CD4-positive, CD25-positive, alpha-beta regulatory T cell (primary cell): Measurements from ENCODE around the gene SLPI. TPM values are rescaled to one million over a fixed set of nuclear protein-coding genes. Genes with fewer than 3 reads are reported as not detected.

Experiments
- ATAC-seq, 2 donors: fragments of 150-1000 bp; cut with Tn5 transposase; one replicate each; pipeline ENCODE4 v1.10.0; 2021; ENCODE audit warnings: low read depth in 2 of 2, moderate number of reproducible peaks in 2 of 2, moderate library complexity in 1 of 2
- DNase-seq, 3 donors: peaks; one replicate each; pipeline versions ENCODE4 v3.0.0 to v3.0.0-alpha.2; 2012 to 2022; ENCODE audit warnings: mixed read lengths in 1 of 3
- H3K27ac ChIP-seq: one replicate; pipeline ENCODE4 v1.7.0; 2013; ENCODE audit warnings: mild to moderate bottlenecking, low read length; ENCODE audit not compliant: insufficient read depth, poor library complexity, severe bottlenecking
- H3K27me3 ChIP-seq: one replicate; pipeline ENCODE4 v1.7.0; 2013; ENCODE audit warnings: low read length; ENCODE audit not compliant: control insufficient read depth, insufficient read depth
- H3K36me3 ChIP-seq: one replicate; pipeline ENCODE4 v1.7.0; 2013; ENCODE audit warnings: mild to moderate bottlenecking, low read length, moderate library complexity; ENCODE audit not compliant: control insufficient read depth, insufficient read depth
- H3K4me1 ChIP-seq: 2 replicates; pipeline ENCODE4 v1.7.0; 2013; ENCODE audit warnings: mild to moderate bottlenecking, low read length; ENCODE audit not compliant: insufficient read depth, control insufficient read depth, poor library complexity, severe bottlenecking
- H3K4me3 ChIP-seq: one replicate; pipeline ENCODE4 v1.7.0; 2013; ENCODE audit warnings: low read depth, mild to moderate bottlenecking, low read length, moderate library complexity
- H3K9me3 ChIP-seq, 2 experiments: 1 replicate in 1 of 2; 2 replicates in 1 of 2; pipeline ENCODE4 v1.7.0; 2013; ENCODE audit warnings: low read length in 2 of 2, mild to moderate bottlenecking in 1 of 2, moderate library complexity in 1 of 2; ENCODE audit not compliant: control insufficient read depth in 2 of 2
- H3K27ac Mint-ChIP-seq, 3 donors: one replicate each; pipeline ENCODE4 v1.8.0; 2020 to 2022; ENCODE audit warnings: mild to moderate bottlenecking in 3 of 3, mixed read lengths in 3 of 3, moderate library complexity in 2 of 3
- H3K27me3 Mint-ChIP-seq: one replicate; pipeline ENCODE4 v1.8.0; 2022; ENCODE audit warnings: mild to moderate bottlenecking, mixed read lengths
- H3K36me3 Mint-ChIP-seq: one replicate; pipeline ENCODE4 v1.8.0; 2020; ENCODE audit warnings: mixed read lengths
- H3K4me1 Mint-ChIP-seq, 4 donors: one replicate each; pipeline ENCODE4 v1.8.0; 2020 to 2022; ENCODE audit warnings: mixed read lengths in 4 of 4, mild to moderate bottlenecking in 1 of 4
- H3K4me3 Mint-ChIP-seq, 4 donors: one replicate each; pipeline ENCODE4 v1.8.0; 2020 to 2022; ENCODE audit warnings: mild to moderate bottlenecking in 4 of 4, mixed read lengths in 4 of 4, moderate library complexity in 3 of 4
- H3K9me3 Mint-ChIP-seq, 7 donors: one replicate each; pipeline ENCODE4 v1.8.0; 2020 to 2022; ENCODE audit warnings: mixed read lengths in 7 of 7, mild to moderate bottlenecking in 3 of 7, moderate library complexity in 2 of 7
- polyA plus RNA-seq, 4 donors: library from polyadenylated mRNA; unstranded; fragments of 300-500 nt; fragmentation: Illumina TruSeq; gene quantifications; one replicate each; pipeline ENCODE4 v1.2.3, GENCODE V29; 2021
- total RNA-seq: library from RNA; stranded (reverse); gene quantifications from one replicate; pipeline ENCODE4 v1.2.3, GENCODE V29; 2022

Gene SLPI
- total and polyA plus RNA-seq, 5 donors from 2014 or later, result not detected

GRCh38 chr20:45268531-45268930, 14.2 kb upstream of the SLPI start:
- H3K4me1 ChIP-seq, result no peaks in the 10 kb centered on the region
- no peak overlapping the region for H3K4me3 ChIP-seq
- Mint-ChIP-seq H3K9me3 (peaks cover 0 to 1% (median 0%) of the 10 kb centered on the region in 7 donors), H3K27me3 (peaks cover 32% of the 10 kb centered on the region), H3K4me1 (no peaks in the 10 kb centered on the region), H3K27ac (no peak overlapping the region), H3K4me3 (no peak overlapping the region), H3K36me3 (no peaks in the 10 kb centered on the region)
- DNase-seq, result no peak
- H3K27ac ChIP-seq, result no peak overlapping the region
- H3K27me3 ChIP-seq, result peaks cover 7% of the 10 kb centered on the region
- ATAC-seq, result no peak
- no peaks in the 10 kb centered on the region for H3K36me3 ChIP-seq
- no peaks in the 10 kb centered on the region for H3K9me3 ChIP-seq

GRCh38 chr20:45266977-45267376, 12.6 kb upstream of the SLPI start:
- Histone ChIP-seq H3K27ac (no peak overlapping the region), H3K9me3 (no peaks in the 10 kb centered on the region), H3K4me3 (no peak overlapping the region), H3K27me3 (peaks cover 9% of the 10 kb centered on the region), H3K4me1 (no peaks in the 10 kb centered on the region), H3K36me3 (no peaks in the 10 kb centered on the region)
- H3K4me1 Mint-ChIP-seq, result no peaks in the 10 kb centered on the region
- no peak overlapping the region for H3K4me3 Mint-ChIP-seq
- peaks cover 28% of the 10 kb centered on the region for H3K27me3 Mint-ChIP-seq
- no peak overlapping the region for H3K27ac Mint-ChIP-seq
- DNase-seq, result no peak
- peaks cover 0 to 1% (median 0%) of the 10 kb centered on the region in 7 donors for H3K9me3 Mint-ChIP-seq
- no peak for ATAC-seq
- H3K36me3 Mint-ChIP-seq, result no peaks in the 10 kb centered on the region

- Mint-ChIP-seq H3K9me3 (peaks cover 0 to 1% (median 0%) of the 10 kb centered on the region in 7 donors), H3K4me1 (no peaks in the 10 kb centered on the region), H3K4me3 (no peak overlapping the region), H3K27ac (no peak overlapping the region), H3K27me3 (peaks cover 15% of the 10 kb centered on the region), H3K36me3 (no peaks in the 10 kb centered on the region)
- no peak for DNase-seq
- Histone ChIP-seq H3K27ac (no peak overlapping the region), H3K9me3 (no peaks in the 10 kb centered on the region), H3K36me3 (no peaks in the 10 kb centered on the region), H3K27me3 (peaks cover 22% of the 10 kb centered on the region), H3K4me1 (no peaks in the 10 kb centered on the region), H3K4me3 (no peak overlapping the region)
- ATAC-seq, result no peak
These were observed 9.3 kb upstream of the SLPI start for GRCh38 chr20:45263556-45264266.

- Mint-ChIP-seq H3K36me3 (no peaks in the 10 kb centered on the region), H3K27ac (no peak overlapping the region), H3K4me1 (no peaks in the 10 kb centered on the region), H3K4me3 (no peak overlapping the region), H3K9me3 (no peaks in the 10 kb centered on the region), H3K27me3 (peaks cover 27% of the 10 kb centered on the region)
- H3K9me3 ChIP-seq, result no peaks in the 10 kb centered on the region
- H3K27ac ChIP-seq, result no peak overlapping the region
- no peak overlapping the region for H3K4me3 ChIP-seq
- H3K27me3 ChIP-seq, result peaks cover 17% of the 10 kb centered on the region
- no peaks in the 10 kb centered on the region for H3K4me1 ChIP-seq
- H3K36me3 ChIP-seq, result no peaks in the 10 kb centered on the region
- no peak for ATAC-seq
- DNase-seq, result no peak
These were observed 4.3 kb upstream of the SLPI start for GRCh38 chr20:45258664-45259063.

DNA sequence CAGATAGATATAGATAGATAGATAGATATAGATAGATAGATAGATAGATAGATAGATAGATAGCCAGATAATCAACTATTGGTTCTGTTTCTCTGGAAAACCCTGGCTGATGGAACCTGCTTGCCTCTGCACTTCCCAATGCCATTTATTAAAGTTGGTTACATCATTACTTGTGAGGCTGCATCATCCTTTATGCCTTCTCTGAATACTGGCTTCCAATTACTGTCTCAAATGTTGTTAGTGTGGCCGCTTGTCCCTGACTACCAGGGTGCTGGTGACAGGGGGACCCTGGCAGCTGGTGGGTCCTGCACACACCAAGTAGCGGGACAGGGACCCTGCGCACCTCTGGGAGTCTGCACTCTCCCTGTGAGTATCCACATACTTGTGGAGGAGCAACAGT, 3.9 kb upstream of the SLPI start:
- Histone ChIP-seq H3K9me3 (no peaks in the 10 kb centered on the region), H3K36me3 (no peaks in the 10 kb centered on the region), H3K27me3 (peaks cover 17% of the 10 kb centered on the region), H3K4me1 (no peaks in the 10 kb centered on the region), H3K27ac (no peak overlapping the region), H3K4me3 (no peak overlapping the region)
- DNase-seq (no peak), ATAC-seq (no peak)
- H3K4me1 Mint-ChIP-seq, result no peaks in the 10 kb centered on the region
- H3K9me3 Mint-ChIP-seq, result no peaks in the 10 kb centered on the region
- no peaks in the 10 kb centered on the region for H3K36me3 Mint-ChIP-seq
- peaks cover 31% of the 10 kb centered on the region for H3K27me3 Mint-ChIP-seq
- no peak overlapping the region for H3K27ac Mint-ChIP-seq
- no peak overlapping the region for H3K4me3 Mint-ChIP-seq

DNA sequence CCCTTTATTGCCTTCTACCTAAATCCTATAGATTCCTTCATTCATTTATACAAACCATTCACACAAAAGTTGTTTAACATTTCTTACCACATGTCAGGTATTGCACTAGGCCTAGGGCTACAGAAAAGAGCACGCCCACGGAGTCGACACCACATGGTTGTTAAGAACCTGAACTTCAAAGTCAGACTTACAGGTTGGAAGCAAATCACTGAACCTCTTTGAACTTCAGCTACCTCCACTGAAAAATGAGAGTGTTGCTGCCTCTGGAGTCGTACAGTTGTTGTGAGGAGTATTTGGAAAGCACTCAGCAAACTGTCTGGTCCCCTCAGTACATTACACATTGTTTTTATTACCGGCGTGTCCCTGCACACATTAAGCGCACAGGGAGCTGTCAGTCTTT, 3.3 kb upstream of the SLPI start:
- H3K36me3 Mint-ChIP-seq, result no peaks in the 10 kb centered on the region
- Histone ChIP-seq H3K27me3 (peaks cover 14% of the 10 kb centered on the region), H3K4me1 (no peaks in the 10 kb centered on the region), H3K4me3 (no peak overlapping the region), H3K27ac (no peak overlapping the region), H3K36me3 (no peaks in the 10 kb centered on the region), H3K9me3 (no peaks in the 10 kb centered on the region)
- peaks cover 31% of the 10 kb centered on the region for H3K27me3 Mint-ChIP-seq
- DNase-seq (no peak), ATAC-seq (no peak)
- H3K4me3 Mint-ChIP-seq, result no peak overlapping the region
- H3K4me1 Mint-ChIP-seq, result no peaks in the 10 kb centered on the region
- H3K27ac Mint-ChIP-seq, result no peak overlapping the region
- H3K9me3 Mint-ChIP-seq, result no peaks in the 10 kb centered on the region

DNA sequence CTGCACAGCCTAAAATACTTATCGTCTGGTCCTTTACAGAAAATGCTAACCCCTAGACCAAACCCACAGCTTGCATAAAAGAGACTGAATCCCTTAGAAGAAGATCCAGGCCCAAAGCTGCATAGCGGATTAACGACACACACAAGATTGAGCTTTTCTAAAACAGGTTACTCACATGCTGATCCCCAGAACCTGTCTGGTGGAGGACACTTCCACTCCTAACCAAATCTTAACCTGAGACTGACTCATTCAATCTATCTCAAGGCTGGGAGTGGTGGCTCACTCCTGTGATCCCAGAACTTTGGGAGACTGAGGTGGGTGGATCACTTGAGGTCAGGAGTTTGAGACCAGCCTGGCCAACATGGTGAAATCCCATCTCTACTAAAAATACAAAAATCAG, 2.8 kb upstream of the SLPI start:
- no peaks in the 10 kb centered on the region for H3K4me1 Mint-ChIP-seq
- DNase-seq (no peak), ATAC-seq (no peak)
- H3K36me3 Mint-ChIP-seq, result no peaks in the 10 kb centered on the region
- no peaks in the 10 kb centered on the region for H3K9me3 ChIP-seq
- no peak overlapping the region for H3K4me3 ChIP-seq
- no peak overlapping the region for H3K27ac Mint-ChIP-seq
- H3K9me3 Mint-ChIP-seq, result no peaks in the 10 kb centered on the region
- H3K36me3 ChIP-seq, result no peaks in the 10 kb centered on the region
- H3K27me3 Mint-ChIP-seq, result peaks cover 29% of the 10 kb centered on the region
- H3K27me3 ChIP-seq, result peaks cover 12% of the 10 kb centered on the region
- no peak overlapping the region for H3K4me3 Mint-ChIP-seq
- no peaks in the 10 kb centered on the region for H3K4me1 ChIP-seq
- H3K27ac ChIP-seq, result no peak overlapping the region

- Histone ChIP-seq H3K9me3 (no peaks in the 10 kb centered on the region), H3K4me1 (no peaks in the 10 kb centered on the region), H3K27me3 (peaks cover 10% of the 10 kb centered on the region), H3K4me3 (no peak overlapping the region), H3K36me3 (no peaks in the 10 kb centered on the region), H3K27ac (no peak overlapping the region)
- Mint-ChIP-seq H3K4me3 (no peak overlapping the region), H3K27ac (no peak overlapping the region), H3K9me3 (no peaks in the 10 kb centered on the region), H3K4me1 (no peaks in the 10 kb centered on the region), H3K36me3 (no peaks in the 10 kb centered on the region), H3K27me3 (peaks cover 61% of the 10 kb centered on the region)
- ATAC-seq (no peak), DNase-seq (no peak)
These were observed 1.1 kb downstream of the SLPI start for GRCh38 chr20:45253261-45253660.
